ENCODE measurements around the gene FAM177A1. TPM values are rescaled to one million over a fixed set of nuclear protein-coding genes. Genes with fewer than 3 reads are reported as not detected.
"Not testable (repeated sequence)": the region's sequence is repeated elsewhere in the genome, so short reads cannot be mapped to it uniquely, and the experiment has no call there.

FAM177A1 gene
- total and polyA plus RNA-seq, 8 donors, result 21.3 to 32.9 (median 31.9) TPM

DNA sequence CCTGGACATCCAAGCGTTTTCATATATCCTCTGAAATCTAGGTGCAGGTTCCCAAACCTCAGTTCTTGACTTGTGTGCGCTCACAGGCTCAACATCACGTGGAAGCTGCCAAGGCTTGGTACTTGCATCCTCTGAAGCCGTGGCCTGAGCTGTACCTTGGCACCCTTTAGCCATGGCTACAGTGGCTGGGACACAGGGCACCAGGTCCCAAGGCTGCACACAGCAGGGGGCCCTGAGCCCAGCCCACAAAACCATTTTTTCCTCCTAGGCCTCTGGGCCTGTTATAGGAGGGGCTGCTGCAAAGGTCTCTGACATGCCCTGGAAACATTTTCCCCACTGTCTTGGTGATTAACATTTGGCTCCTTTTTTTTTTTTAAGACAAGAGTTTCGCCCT lies 11.6 kb upstream of the FAM177A1 start:
- TF ChIP-seq, protein P1, sequence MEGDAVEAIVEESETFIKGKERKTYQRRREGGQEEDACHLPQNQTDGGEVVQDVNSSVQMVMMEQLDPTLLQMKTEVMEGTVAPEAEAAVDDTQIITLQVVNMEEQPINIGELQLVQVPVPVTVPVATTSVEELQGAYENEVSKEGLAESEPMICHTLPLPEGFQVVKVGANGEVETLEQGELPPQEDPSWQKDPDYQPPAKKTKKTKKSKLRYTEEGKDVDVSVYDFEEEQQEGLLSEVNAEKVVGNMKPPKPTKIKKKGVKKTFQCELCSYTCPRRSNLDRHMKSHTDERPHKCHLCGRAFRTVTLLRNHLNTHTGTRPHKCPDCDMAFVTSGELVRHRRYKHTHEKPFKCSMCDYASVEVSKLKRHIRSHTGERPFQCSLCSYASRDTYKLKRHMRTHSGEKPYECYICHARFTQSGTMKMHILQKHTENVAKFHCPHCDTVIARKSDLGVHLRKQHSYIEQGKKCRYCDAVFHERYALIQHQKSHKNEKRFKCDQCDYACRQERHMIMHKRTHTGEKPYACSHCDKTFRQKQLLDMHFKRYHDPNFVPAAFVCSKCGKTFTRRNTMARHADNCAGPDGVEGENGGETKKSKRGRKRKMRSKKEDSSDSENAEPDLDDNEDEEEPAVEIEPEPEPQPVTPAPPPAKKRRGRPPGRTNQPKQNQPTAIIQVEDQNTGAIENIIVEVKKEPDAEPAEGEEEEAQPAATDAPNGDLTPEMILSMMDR (IDR thresholded peaks at IDR 0.05), result no peak
- ATAC-seq (peak in 1 of 4 donors; percentile 18), FAIRE-seq (no peak), DNase-seq (no peak)
- Histone ChIP-seq H3K27ac (no peak overlapping the region), H3K27me3 (no peaks in the 10 kb centered on the region), H3K36me3 (peaks cover 0 to 29% (median 6%) of the 10 kb centered on the region in 3 donors), H3K4me1 (no peaks in the 10 kb centered on the region), H3K9me3 (no peaks in the 10 kb centered on the region), H3K4me3 (no peak overlapping the region)
- intact Hi-C loops (cut with DNase I), result no loop called here
- 87 to 97% methylated on average over 5 of the region's 5 CpGs for WGBS, 2 donors

DNA sequence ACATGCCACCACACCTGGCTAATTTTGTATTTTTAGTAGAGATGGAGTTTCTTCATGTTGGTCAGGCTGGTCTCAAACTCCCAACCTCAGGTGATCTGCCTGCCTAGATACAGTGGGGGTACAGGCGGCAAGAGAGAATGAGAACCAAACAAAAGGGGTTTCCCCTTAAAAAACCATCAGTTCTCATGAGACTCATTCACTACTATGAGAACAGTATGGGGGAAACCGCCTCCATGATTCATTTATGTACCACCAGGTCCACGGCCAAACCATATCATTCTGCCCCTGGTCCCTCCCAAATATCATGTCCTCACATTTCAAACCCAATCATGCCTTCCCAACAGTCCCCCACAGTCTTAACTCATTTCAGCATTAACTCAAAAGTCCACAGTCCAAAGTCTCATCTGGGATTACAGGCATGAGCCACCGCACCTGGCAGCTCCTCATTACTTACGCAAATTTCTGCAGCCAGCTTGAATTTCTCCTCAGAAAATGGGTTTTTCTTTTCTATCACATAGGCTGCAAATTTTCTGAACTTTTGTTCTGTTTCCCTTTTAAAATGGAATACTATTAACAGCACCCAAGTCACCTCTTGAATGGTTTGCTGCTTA lies 11.0 kb upstream of the FAM177A1 start:
- H3K36me3 ChIP-seq, result peaks cover 0 to 24% (median 6%) of the 10 kb centered on the region in 3 donors
- DNase-seq; ATAC-seq; FAIRE-seq; H3K4me3 ChIP-seq; H3K27me3 ChIP-seq; H3K27ac ChIP-seq; intact Hi-C loops (cut with DNase I); H3K4me1 ChIP-seq; H3K9me3 ChIP-seq: not testable (repeated sequence)
- 78 to 85% methylated on average over 5 of the region's 5 CpGs for WGBS, 2 donors

DNA sequence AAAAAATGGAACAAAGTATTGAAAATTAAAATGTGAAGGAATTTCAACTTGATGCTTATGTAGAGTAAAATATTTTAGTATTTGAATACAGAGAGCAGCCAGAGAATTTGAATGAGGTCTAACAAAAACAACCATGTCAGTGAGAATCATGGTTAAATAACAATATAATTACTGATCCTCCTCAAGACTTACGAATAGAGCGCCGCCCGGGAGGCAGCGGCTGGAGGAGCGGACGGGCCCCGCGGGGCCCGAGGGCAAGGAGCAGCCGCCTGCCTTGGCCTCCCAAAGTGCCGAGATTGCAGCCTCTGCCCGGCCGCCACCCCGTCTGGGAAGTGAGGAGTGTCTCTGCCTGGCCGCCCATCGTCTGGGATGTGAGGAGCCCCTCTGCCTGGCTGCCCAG lies 7.8 kb upstream of the FAM177A1 start:
- FAIRE-seq, H3K27me3 ChIP-seq: not testable (repeated sequence)
- 89 to 93% methylated on average over 1 to 11 of the region's 17 CpGs for WGBS, 2 donors

DNA sequence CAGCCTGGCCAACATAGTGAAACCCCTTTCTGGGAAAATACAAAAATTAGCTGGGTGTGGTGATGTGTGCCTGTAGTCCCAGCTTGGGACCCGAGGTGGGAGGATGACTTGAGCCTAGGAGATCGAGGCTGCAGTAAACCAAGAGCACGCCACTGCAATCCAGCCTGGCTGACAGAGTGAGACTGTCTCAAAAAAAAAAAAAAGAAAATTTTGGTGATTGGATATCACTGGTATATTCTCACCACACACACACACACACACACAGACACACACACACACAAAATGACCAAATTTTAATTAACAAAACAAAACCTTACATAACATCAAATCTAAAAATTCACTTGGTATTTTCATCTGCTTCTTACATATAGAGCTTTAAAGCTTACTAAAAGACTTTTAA lies 3.4 kb upstream of the FAM177A1 start:
- no peak for FAIRE-seq
- Histone ChIP-seq H3K27me3 (no peaks in the 10 kb centered on the region), H3K4me3 (no peak overlapping the region), H3K4me1 (peaks cover 0 to 10% (median 0%) of the 10 kb centered on the region in 3 donors), H3K36me3 (no peaks in the 10 kb centered on the region), H3K9me3 (no peaks in the 10 kb centered on the region), H3K27ac (no peak overlapping the region)
- DNase-seq, result no peak
- intact Hi-C loops (cut with DNase I), result no loop called here
- WGBS, 2 donors, result 89 to 96% methylated on average over 3 of the region's 3 CpGs
- no peak for ATAC-seq
- TF ChIP-seq, protein P1 (IDR thresholded peaks at IDR 0.05), result no peak

More for the DNA sequence above, 7.8 kb upstream of the FAM177A1 start:
- H3K9me3 ChIP-seq; H3K27ac ChIP-seq; ATAC-seq; DNase-seq; H3K4me1 ChIP-seq; H3K4me3 ChIP-seq; H3K36me3 ChIP-seq; intact Hi-C loops (cut with DNase I): not testable (repeated sequence)

DNA sequence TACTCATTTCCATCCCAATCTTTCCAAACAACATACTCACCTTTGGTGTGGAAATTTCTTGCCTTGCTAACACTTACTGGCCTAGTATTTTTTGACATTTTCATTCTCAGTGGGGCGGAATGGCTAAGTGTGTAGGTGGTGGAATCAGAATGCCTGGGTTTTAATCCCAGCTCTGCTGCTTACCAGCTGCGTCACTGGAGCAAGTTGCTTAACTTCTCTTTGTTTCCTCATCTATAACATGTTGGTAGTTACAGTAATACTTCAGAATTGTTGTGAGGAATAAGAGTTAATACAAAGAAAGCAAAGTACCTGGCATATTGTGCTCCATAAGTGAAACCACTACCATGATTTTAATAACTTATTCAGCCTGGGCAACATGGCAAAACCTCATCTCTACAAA lies 3.0 kb upstream of the FAM177A1 start:
- Histone ChIP-seq H3K4me3 (no peak overlapping the region), H3K4me1 (peaks cover 0 to 12% (median 1%) of the 10 kb centered on the region in 3 donors), H3K36me3 (no peaks in the 10 kb centered on the region), H3K9me3 (no peaks in the 10 kb centered on the region), H3K27me3 (no peaks in the 10 kb centered on the region), H3K27ac (no peak overlapping the region)
- intact Hi-C loops (cut with DNase I), result no loop called here
- FAIRE-seq, result no peak
- WGBS, 2 donors, result 96 to 100% methylated on average over 2 of the region's 2 CpGs
- DNase-seq, result no peak
- no peak for ATAC-seq
- TF ChIP-seq, protein P1 (IDR thresholded peaks at IDR 0.05), result no peak

Data from pancreas (tissue), 10 donors.